Subcutaneous abdominal adipose tissue (tissue), 5 donors: ENCODE measurements around the gene HECW1.

Experiments
- H3K27ac ChIP-seq: one replicate; pipeline ENCODE4 v1.7.0; 2013; ENCODE audit warnings: low read depth, mild to moderate bottlenecking, inconsistent platforms, low read length, moderate library complexity
- H3K27me3 ChIP-seq, 5 donors: one replicate each; pipeline ENCODE4 v1.7.0; 2013; ENCODE audit warnings: low read length in 5 of 5, inconsistent platforms in 1 of 5; ENCODE audit not compliant: control insufficient read depth in 5 of 5, insufficient read depth in 4 of 5
- H3K36me3 ChIP-seq, 5 donors: one replicate each; pipeline ENCODE4 v1.7.0; 2013; ENCODE audit warnings: low read length in 5 of 5; ENCODE audit not compliant: control insufficient read depth in 5 of 5, insufficient read depth in 5 of 5
- H3K4me1 ChIP-seq, 5 donors: one replicate each; pipeline ENCODE4 v1.7.0; 2013; ENCODE audit warnings: low read length in 5 of 5, mild to moderate bottlenecking in 3 of 5, moderate library complexity in 1 of 5; ENCODE audit not compliant: control insufficient read depth in 5 of 5, insufficient read depth in 5 of 5
- H3K4me3 ChIP-seq, 5 donors: one replicate each; pipeline ENCODE4 v1.7.0; 2013; ENCODE audit warnings: low read length in 5 of 5, low read depth in 1 of 5
- H3K9ac ChIP-seq, 5 donors: one replicate each; pipeline ENCODE4 v1.7.0; 2013; ENCODE audit warnings: low read length in 5 of 5, mild to moderate bottlenecking in 4 of 5, moderate library complexity in 3 of 5
- H3K9me3 ChIP-seq, 5 donors: one replicate each; pipeline ENCODE4 v1.7.0; 2013; ENCODE audit warnings: low read length in 5 of 5; ENCODE audit not compliant: control insufficient read depth in 5 of 5
- donor health status: healthy.
- donor health status: healthy.
- donor health status: healthy.
- donor health status: healthy.
- donor health status: healthy.

The HECW1 gene

DNA sequence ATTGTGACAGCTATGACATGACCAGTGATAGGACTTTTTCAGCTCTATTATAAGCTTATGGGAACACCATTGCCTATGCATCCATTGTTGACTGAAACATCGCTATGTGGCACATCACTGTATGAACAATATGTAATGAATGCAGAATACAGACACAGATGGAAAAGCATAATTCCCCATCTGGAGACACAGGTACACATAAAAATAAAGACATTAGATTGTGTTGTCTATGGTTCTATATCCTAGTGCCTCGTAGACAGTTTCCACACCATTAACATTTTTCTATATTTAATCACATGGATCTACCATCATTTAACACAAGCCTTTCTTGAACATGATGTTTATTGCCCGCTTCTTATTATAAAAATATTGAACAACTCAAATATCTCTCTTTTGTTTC lies 374.2 kb downstream of the HECW1 start:
- peaks cover 0 to 13% (median 2%) of the 10 kb centered on the region in 5 donors for H3K4me1 ChIP-seq
- no peak overlapping the region for H3K27ac ChIP-seq
- no peak overlapping the region for H3K4me3 ChIP-seq
- H3K9me3 ChIP-seq, result no peaks in the 10 kb centered on the region
- H3K36me3 ChIP-seq, result no peaks in the 10 kb centered on the region
- H3K27me3 ChIP-seq, result no peaks in the 10 kb centered on the region
- H3K9ac ChIP-seq, result no peak overlapping the region

DNA sequence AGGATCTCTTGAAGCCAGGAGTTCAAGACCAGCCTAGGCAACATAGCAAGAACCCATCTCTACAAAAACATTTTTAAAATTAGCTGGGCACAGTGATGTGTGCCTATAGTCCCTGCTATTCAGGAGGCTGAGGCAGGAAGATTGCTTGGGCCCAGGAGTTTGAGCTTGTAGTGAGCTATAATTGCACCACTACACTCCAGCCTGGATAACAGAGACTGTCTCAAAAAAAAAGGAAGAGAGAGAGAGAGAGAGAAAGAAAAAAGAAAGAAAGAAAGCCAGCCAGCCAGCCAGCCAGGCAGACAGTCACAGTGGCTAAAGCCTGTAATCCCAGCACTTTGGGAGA lies 375.3 kb downstream of the HECW1 start:
- H3K27me3 ChIP-seq, result no peaks in the 10 kb centered on the region
- H3K9me3 ChIP-seq, result no peaks in the 10 kb centered on the region
- H3K4me1 ChIP-seq, result peaks cover 0 to 13% (median 2%) of the 10 kb centered on the region in 5 donors
- no peaks in the 10 kb centered on the region for H3K36me3 ChIP-seq
- no peak overlapping the region for H3K9ac ChIP-seq
- no peak overlapping the region for H3K4me3 ChIP-seq
- H3K27ac ChIP-seq, result no peak overlapping the region

DNA sequence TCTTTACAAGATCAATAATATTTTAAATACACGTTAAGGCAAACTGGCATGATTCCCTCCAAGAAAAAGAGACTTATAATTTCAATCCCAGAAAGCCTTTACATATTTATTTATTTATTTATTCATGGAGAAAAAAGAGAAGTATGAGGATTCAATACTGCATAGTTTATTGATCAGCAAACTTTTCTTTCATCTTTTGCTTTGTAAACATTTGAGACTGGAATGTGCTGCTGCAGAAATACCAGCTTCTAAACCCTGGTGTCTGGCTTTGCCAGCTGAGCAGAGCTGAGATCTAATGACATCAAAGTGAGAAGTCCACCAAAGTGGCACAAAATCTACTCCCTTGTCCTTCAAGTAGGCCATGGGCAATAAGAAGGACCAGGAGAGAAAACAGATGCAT lies 376.8 kb downstream of the HECW1 start:
- Histone ChIP-seq H3K4me1 (peaks cover 0 to 13% (median 2%) of the 10 kb centered on the region in 5 donors), H3K9me3 (no peaks in the 10 kb centered on the region), H3K4me3 (no peak overlapping the region), H3K36me3 (no peaks in the 10 kb centered on the region), H3K9ac (no peak overlapping the region), H3K27ac (no peak overlapping the region), H3K27me3 (peaks cover 0 to 4% (median 0%) of the 10 kb centered on the region in 5 donors)

DNA sequence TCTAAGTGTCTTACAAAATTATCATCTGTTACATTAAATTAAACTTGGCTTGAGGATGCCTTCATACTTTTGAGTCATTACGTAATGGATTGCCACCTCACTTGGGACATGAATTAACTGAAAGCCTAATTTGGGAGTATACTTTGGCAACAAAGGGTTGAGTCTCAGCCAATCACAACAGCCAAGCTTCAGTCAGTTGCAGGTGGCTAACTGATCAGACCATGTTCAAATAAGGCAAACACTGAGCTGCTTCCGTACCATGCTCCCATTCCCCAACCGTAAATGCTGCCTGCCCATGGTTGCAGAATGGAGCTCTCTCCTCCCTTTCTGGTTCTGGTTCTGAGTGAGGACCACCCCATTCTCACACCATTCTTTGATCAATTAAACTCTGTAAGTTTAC lies 377.6 kb downstream of the HECW1 start:
- peaks cover 0 to 4% (median 0%) of the 10 kb centered on the region in 5 donors for H3K27me3 ChIP-seq
- H3K9ac ChIP-seq, result no peak overlapping the region
- no peak overlapping the region for H3K4me3 ChIP-seq
- no peak overlapping the region for H3K27ac ChIP-seq
- H3K36me3 ChIP-seq, result no peaks in the 10 kb centered on the region
- H3K4me1 ChIP-seq, result peaks cover 0 to 13% (median 2%) of the 10 kb centered on the region in 5 donors
- no peaks in the 10 kb centered on the region for H3K9me3 ChIP-seq

DNA sequence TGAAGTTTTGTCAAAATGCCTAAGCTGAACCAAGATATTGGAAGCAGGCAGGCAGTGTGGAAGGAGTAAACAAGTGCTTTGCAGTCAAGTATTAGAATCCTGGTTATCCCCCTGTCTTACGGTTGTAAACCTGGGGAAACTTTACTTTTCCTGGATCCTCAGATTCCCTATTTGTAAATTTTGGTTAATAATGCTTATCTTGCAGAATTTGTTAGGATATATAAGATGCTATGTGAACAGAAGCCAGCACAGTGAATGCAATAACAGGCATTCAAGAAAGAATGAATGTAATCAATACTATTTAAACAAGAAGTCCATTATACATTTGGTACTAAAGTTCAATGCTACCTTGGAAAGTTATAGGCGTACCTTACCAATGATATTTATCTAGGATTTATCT lies 378.7 kb downstream of the HECW1 start:
- H3K9ac ChIP-seq, result no peak overlapping the region
- peaks cover 0 to 4% (median 0%) of the 10 kb centered on the region in 5 donors for H3K27me3 ChIP-seq
- H3K9me3 ChIP-seq, result no peaks in the 10 kb centered on the region
- peaks cover 0 to 13% (median 2%) of the 10 kb centered on the region in 5 donors for H3K4me1 ChIP-seq
- H3K36me3 ChIP-seq, result no peaks in the 10 kb centered on the region
- no peak overlapping the region for H3K27ac ChIP-seq
- no peak overlapping the region for H3K4me3 ChIP-seq

DNA sequence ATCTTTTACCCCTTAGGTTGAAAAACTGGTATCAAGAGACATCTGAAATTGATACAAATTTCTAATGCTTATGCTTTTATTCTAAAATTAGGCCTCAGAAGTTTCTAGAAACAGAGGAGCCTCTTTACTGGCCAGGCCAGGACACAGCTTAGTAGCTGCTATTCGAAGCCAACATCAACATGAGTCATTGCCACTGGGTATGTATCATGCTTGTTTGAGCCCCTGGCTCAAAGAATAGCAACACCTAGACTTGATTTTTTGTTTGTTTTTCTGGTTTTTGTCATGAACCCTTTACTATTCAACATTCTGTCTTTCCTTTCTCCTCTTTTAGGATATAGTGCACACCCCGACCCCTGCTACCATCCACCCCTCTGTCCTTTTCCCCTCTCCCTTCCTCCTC lies 379.5 kb downstream of the HECW1 start:
- Histone ChIP-seq H3K36me3 (no peaks in the 10 kb centered on the region), H3K27ac (no peak overlapping the region), H3K27me3 (peaks cover 0 to 4% (median 0%) of the 10 kb centered on the region in 5 donors), H3K9ac (no peak overlapping the region), H3K4me1 (peaks cover 0 to 13% (median 2%) of the 10 kb centered on the region in 5 donors), H3K4me3 (no peak overlapping the region), H3K9me3 (no peaks in the 10 kb centered on the region)

DNA sequence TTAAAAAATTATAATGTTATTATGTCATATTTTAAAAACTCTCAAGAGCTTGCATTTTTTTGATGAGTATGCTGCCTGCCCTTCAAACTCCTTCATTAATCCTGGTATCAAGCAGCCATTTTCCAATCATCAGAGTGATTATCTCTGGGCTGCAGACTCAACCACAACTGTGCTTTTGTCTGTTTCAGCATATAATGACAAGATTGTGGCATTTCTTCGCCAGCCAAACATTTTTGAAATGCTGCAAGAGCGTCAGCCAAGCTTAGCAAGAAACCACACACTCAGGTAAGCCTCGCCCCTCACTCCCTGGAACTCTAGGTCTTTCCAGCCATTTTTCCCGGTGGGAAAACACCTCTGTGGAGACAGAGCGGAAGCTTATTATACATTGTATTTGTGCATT lies 380.4 kb downstream of the HECW1 start:
- H3K9me3 ChIP-seq, result no peaks in the 10 kb centered on the region
- no peak overlapping the region for H3K4me3 ChIP-seq
- H3K27me3 ChIP-seq, result peaks cover 0 to 4% (median 0%) of the 10 kb centered on the region in 5 donors
- H3K9ac ChIP-seq, result no peak overlapping the region
- H3K4me1 ChIP-seq, result peaks cover 0 to 13% (median 2%) of the 10 kb centered on the region in 5 donors
- no peaks in the 10 kb centered on the region for H3K36me3 ChIP-seq
- H3K27ac ChIP-seq, result no peak overlapping the region

DNA sequence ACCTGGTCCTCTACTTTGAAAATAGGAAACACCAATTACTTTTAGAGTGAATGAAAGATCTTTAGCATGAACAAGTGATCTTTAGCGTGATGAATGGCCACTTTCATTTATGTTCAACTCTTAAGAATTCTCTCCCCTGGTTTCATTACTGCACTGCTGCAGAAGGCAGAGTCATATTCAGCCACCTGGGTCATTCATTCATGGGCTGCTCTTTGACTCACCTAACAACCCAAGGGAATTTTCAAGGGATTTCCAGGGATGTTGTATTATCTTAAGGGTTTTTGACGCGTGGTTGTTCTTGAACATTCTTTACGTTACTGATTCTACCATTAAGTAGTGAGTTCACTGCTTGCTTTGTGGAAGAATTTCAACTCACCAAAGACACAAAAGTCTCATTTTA lies 383.1 kb downstream of the HECW1 start:
- Histone ChIP-seq H3K27me3 (peaks cover 0 to 5% (median 0%) of the 10 kb centered on the region in 5 donors), H3K27ac (no peak overlapping the region), H3K4me3 (no peak overlapping the region), H3K9me3 (no peaks in the 10 kb centered on the region), H3K4me1 (no peaks in the 10 kb centered on the region), H3K9ac (no peak overlapping the region), H3K36me3 (no peaks in the 10 kb centered on the region)

DNA sequence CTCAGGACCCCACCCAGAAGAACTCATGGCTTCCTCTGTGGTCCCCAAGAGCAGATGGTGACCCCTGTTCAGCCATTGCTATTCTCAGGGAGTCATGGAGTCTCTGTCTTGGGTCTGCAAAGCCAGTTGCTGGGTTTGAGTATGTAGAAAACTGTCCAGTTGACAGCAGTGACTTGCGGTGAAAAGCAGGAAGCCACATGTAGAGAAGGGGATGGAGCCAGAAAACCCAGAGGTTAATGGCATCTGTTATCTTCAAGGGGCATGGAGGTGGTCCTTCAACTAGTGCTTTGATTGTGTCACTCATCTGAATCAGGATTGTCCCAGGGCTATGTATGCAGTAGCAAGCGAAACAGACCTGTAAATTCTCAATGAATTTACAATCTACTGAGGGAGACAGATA lies 384.1 kb downstream of the HECW1 start:
- H3K36me3 ChIP-seq, result no peaks in the 10 kb centered on the region
- H3K4me1 ChIP-seq, result no peaks in the 10 kb centered on the region
- H3K9ac ChIP-seq, result no peak overlapping the region
- peaks cover 0 to 6% (median 0%) of the 10 kb centered on the region in 5 donors for H3K27me3 ChIP-seq
- H3K27ac ChIP-seq, result no peak overlapping the region
- H3K4me3 ChIP-seq, result no peak overlapping the region
- H3K9me3 ChIP-seq, result no peaks in the 10 kb centered on the region

DNA sequence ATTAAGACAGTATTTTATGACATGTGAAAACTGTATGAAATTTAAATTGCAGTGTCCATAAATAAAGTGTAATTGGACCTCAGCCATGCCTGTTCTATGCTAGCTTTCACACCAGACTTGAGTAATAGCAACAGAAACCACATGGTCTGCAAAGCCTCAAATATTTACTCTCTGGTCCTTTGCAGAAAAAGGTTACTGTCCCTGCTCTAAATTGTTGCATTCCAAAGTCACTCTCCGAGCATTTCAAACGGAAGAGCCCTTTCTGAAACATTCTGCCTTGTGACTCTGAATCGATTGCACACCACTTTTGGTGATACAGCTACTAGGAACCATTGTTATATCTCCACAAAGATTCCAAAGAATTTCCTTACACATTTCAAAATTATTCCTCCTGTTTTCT lies 389.4 kb downstream of the HECW1 start:
- no peak overlapping the region for H3K4me3 ChIP-seq

DNA sequence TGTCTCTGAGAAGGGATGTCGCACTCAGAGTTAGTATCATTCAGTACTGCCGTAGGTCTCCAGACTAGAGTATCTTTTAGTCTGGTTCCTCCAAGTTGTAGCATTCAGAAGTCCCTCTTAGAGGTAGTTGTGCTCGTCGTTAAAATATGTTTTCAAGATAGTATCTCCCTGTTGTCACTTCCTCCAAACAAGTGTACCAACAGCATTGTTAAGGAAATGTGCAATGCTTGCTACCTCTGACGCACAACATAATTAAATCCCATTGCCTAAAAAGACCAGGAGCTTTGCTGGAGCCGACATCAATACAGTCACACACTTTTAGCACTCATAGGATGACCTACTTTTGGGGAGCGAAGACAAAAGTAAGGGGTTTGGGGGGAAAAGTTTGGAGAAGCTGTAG lies 390.5 kb downstream of the HECW1 start:
- Histone ChIP-seq H3K4me3 (no peak overlapping the region), H3K27me3 (peaks cover 0 to 3% (median 0%) of the 10 kb centered on the region in 5 donors), H3K4me1 (peaks cover 0 to 3% (median 0%) of the 10 kb centered on the region in 5 donors), H3K36me3 (no peaks in the 10 kb centered on the region), H3K27ac (no peak overlapping the region), H3K9ac (no peak overlapping the region), H3K9me3 (no peaks in the 10 kb centered on the region)

More for the DNA sequence above, 389.4 kb downstream of the HECW1 start:
- Histone ChIP-seq H3K9me3 (no peaks in the 10 kb centered on the region), H3K4me1 (peaks cover 0 to 3% (median 0%) of the 10 kb centered on the region in 5 donors), H3K27ac (no peak overlapping the region), H3K36me3 (no peaks in the 10 kb centered on the region), H3K27me3 (peaks cover 0 to 5% (median 0%) of the 10 kb centered on the region in 5 donors), H3K9ac (no peak overlapping the region)
